ENCODE measurements around the gene SELENOV.

The SELENOV gene

DNA sequence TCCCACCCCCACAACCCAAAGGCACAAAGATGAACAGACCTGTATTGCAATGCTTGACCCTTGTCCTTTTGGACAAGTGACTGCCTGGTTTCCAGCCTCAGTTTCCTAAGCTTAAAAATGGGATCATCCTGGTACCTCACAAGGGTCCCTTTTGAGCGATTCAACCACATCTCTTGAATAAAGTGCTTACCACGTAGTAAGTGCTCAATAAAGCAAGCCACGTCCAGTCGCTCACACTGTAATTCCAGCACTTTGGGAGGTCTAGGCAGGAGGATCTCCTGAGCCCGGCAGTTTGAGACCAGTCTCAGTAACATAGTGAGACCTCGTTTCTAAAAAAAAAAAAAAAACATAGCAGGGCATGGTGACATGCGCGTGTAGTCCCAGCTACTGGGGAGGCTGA lies 15.0 kb upstream of the SELENOV start:
- TF ChIP-seq, protein P1, sequence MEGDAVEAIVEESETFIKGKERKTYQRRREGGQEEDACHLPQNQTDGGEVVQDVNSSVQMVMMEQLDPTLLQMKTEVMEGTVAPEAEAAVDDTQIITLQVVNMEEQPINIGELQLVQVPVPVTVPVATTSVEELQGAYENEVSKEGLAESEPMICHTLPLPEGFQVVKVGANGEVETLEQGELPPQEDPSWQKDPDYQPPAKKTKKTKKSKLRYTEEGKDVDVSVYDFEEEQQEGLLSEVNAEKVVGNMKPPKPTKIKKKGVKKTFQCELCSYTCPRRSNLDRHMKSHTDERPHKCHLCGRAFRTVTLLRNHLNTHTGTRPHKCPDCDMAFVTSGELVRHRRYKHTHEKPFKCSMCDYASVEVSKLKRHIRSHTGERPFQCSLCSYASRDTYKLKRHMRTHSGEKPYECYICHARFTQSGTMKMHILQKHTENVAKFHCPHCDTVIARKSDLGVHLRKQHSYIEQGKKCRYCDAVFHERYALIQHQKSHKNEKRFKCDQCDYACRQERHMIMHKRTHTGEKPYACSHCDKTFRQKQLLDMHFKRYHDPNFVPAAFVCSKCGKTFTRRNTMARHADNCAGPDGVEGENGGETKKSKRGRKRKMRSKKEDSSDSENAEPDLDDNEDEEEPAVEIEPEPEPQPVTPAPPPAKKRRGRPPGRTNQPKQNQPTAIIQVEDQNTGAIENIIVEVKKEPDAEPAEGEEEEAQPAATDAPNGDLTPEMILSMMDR (IDR thresholded peaks at IDR 0.05; ENCODE audit: extremely low read depth, insufficient read depth, missing control alignments) = no peak
- in situ Hi-C loops (cut with MboI; ENCODE audit: low pct_unique_long_range_greater_than_20kb, low sequenced_read_pairs, unreplicated experiment) = no loop called here
- DNase-seq (ENCODE audit: low spot score) = no peak

DNA sequence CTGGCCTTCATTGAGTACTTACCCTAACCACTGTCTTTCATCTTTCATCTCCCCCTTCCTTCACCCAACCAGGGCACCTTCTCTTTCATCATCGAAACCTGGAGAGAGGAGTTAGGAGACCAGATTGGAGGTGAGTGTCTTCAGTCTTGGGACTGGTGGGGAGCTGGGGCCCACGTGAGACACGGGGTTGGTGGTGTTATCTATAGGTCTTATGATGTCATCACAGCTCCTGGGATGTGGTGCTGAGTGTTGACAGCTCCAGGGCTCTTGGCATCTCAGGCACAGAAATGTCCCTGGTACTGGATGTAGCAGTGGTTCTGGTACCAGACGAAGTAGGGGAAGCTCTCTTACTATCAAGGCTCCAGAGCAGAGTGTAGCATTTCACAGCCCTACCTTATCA lies 14.4 kb upstream of the SELENOV start:
- TF ChIP-seq, protein P1 (IDR thresholded peaks at IDR 0.05; ENCODE audit: extremely low read depth, insufficient read depth, missing control alignments) = no peak
- no peak for DNase-seq (ENCODE audit: low spot score)
- in situ Hi-C loops (cut with MboI; ENCODE audit: low pct_unique_long_range_greater_than_20kb, low sequenced_read_pairs, unreplicated experiment) = no loop called here

DNA sequence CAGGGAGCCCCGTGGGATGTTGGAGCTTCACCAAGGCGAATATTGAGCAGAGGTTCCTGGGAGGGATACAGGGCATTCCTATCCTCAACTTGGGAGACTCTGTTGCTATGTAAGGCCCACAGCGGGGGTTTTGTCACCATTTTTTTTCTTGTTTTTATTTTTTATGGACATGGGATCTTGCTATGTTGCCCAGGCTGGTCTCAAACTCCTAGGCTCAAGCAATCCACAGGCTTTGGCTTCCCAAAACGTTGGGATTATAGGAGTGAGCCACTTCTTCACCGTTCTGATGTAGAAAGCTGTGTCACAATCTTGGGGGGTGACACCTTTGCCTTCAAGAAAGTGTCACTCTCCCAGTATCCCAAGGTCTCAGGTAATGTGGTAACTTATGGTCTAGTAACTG lies 13.6 kb upstream of the SELENOV start:
- DNase-seq (ENCODE audit: low spot score) = no peak
- in situ Hi-C loops (cut with MboI; ENCODE audit: low pct_unique_long_range_greater_than_20kb, low sequenced_read_pairs, unreplicated experiment) = no loop called here
- TF ChIP-seq, protein P1 (IDR thresholded peaks at IDR 0.05; ENCODE audit: extremely low read depth, insufficient read depth, missing control alignments) = no peak

DNA sequence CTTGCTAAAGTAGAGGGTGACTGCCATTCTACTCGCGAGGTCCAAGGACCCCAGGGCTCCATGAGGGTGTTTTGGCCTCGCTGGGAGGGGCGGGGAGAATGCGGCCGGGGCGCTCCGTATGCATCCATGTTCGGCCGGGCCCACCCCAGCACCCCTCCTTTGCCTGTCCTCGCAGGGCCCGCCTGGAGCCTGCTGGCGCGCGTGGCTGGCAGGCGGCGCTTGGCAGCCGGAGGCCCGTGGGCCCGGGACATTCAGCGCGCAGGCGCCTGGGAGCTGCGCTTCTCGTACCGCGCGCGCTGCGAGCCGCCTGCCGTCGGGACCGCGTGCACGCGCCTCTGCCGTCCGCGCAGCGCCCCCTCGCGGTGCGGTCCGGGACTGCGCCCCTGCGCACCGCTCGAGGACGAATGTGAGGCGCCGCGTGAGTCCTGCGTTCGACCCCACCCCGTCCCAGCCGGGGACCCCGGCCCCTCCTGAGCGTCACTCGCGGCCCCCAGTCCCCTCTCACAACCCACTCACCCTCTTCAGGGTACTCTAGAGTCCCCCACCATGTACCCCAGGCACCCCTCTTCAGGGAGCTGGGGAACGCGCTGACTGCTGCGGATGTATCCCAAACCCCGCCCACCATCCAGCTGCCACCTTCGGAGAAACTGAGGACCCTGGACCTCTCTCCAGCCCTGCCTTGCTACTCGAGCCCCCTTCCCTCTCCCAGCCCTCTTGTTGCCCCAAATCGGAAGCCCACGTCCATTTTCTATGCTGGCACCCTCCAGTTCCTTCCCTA lies 12.1 kb upstream of the SELENOV start:
- TF ChIP-seq, protein P1 (IDR thresholded peaks at IDR 0.05; ENCODE audit: extremely low read depth, insufficient read depth, missing control alignments) = peak; percentile 95
- in situ Hi-C loops (cut with MboI; ENCODE audit: low pct_unique_long_range_greater_than_20kb, low sequenced_read_pairs, unreplicated experiment) = no loop called here
- peak; percentile 91 for DNase-seq (ENCODE audit: low spot score)

DNA sequence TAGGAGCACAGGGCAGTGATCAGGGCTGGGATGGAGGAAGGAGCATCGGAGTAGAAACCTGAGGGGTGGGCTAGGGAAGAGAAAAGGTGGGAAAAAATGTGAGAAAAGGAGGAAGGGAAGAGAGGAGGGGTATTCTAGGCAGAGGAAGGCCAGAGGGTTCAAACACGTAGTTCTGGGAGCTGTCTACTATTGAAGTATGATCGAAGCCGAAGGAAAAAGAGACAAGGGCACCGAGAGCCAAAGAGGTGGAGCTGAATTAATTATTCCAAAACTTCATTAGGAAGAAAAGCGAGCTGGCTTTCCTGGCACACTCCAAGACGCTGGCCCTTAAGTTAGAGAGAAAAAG lies 8.4 kb upstream of the SELENOV start:
- TF ChIP-seq, protein P1 (IDR thresholded peaks at IDR 0.05; ENCODE audit: extremely low read depth, insufficient read depth, missing control alignments) = no peak
- in situ Hi-C loops (cut with MboI; ENCODE audit: low pct_unique_long_range_greater_than_20kb, low sequenced_read_pairs, unreplicated experiment) = no loop called here
- no peak for DNase-seq (ENCODE audit: low spot score)

DNA sequence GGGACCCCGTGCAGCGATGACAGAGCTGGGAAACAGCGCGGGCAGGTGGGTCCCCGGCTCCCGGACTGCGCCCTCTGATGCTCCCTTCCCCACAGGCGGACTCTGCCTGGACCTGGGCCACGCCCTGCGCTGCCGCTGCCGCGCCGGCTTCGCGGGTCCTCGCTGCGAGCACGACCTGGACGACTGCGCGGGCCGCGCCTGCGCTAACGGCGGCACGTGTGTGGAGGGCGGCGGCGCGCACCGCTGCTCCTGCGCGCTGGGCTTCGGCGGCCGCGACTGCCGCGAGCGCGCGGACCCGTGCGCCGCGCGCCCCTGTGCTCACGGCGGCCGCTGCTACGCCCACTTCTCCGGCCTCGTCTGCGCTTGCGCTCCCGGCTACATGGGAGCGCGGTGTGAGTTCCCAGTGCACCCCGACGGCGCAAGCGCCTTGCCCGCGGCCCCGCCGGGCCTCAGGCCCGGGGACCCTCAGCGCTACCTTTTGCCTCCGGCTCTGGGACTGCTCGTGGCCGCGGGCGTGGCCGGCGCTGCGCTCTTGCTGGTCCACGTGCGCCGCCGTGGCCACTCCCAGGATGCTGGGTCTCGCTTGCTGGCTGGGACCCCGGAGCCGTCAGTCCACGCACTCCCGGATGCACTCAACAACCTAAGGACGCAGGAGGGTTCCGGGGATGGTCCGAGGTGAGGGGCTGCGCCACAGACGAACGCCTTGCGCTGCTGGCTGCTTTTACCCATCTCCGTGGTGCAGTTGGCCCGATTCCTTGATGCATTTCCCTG lies 7.8 kb upstream of the SELENOV start:
- peak; percentile 92 for DNase-seq (ENCODE audit: low spot score)
- in situ Hi-C loops (cut with MboI; ENCODE audit: low pct_unique_long_range_greater_than_20kb, low sequenced_read_pairs, unreplicated experiment) = no loop called here
- TF ChIP-seq, protein P1 (IDR thresholded peaks at IDR 0.05; ENCODE audit: extremely low read depth, insufficient read depth, missing control alignments) = no peak
